Endodermal cell (in vitro differentiated cells): ENCODE measurements around the gene ELMO1. TPM values are rescaled to one million over a fixed set of nuclear protein-coding genes. Genes with fewer than 3 reads are reported as not detected.

ENCODE experiments used
- DNase-seq: peaks from one replicate; pipeline ENCODE4 v3.0.0-alpha.2; 2017
- H3K27ac ChIP-seq: 2 replicates; pipeline ENCODE4 v1.5.1; 2013; ENCODE audit warnings: mild to moderate bottlenecking, low read depth, low read length, moderate library complexity
- H3K27me3 ChIP-seq: 2 replicates; pipeline ENCODE4 v1.6.1; 2013; ENCODE audit warnings: mild to moderate bottlenecking, low read length, moderate library complexity; ENCODE audit not compliant: insufficient read depth, control insufficient read depth, poor library complexity, severe bottlenecking
- H3K36me3 ChIP-seq: 2 replicates; pipeline ENCODE4 v1.7.0; 2013; ENCODE audit warnings: mild to moderate bottlenecking, low read length, moderate library complexity; ENCODE audit not compliant: control insufficient read depth, insufficient read depth
- H3K4me1 ChIP-seq: one replicate; pipeline ENCODE4 v1.7.0; 2013; ENCODE audit warnings: low read length; ENCODE audit not compliant: control insufficient read depth, insufficient read depth
- H3K4me3 ChIP-seq: 2 replicates; pipeline ENCODE4 v1.5.1; 2013; ENCODE audit warnings: mild to moderate bottlenecking, low read length, moderate library complexity
- H3K9ac ChIP-seq: 2 replicates; pipeline ENCODE4 v1.6.1; 2013; ENCODE audit warnings: mild to moderate bottlenecking, low read length, moderate library complexity; ENCODE audit not compliant: poor library complexity, severe bottlenecking; ENCODE audit errors: extremely low read depth
- H3K9me3 ChIP-seq: 2 replicates; pipeline ENCODE4 v1.6.1; 2013; ENCODE audit warnings: mild to moderate bottlenecking, low read length, moderate library complexity; ENCODE audit not compliant: control insufficient read depth
- H3K27ac Mint-ChIP-seq: 2 replicates; pipeline ENCODE4 v1.8.0; 2020; ENCODE audit warnings: mixed read lengths
- H3K27me3 Mint-ChIP-seq: 2 replicates; pipeline ENCODE4 v1.8.0; 2021; ENCODE audit warnings: mild to moderate bottlenecking, mixed read lengths; ENCODE audit not compliant: insufficient read depth
- H3K36me3 Mint-ChIP-seq: 2 replicates; pipeline ENCODE4 v1.8.0; 2020; ENCODE audit warnings: low read depth, mixed read lengths
- H3K4me1 Mint-ChIP-seq: 2 replicates; pipeline ENCODE4 v1.8.0; 2020; ENCODE audit warnings: mixed read lengths
- H3K4me3 Mint-ChIP-seq: 2 replicates; pipeline ENCODE4 v1.8.0; 2020; ENCODE audit warnings: mild to moderate bottlenecking, moderate library complexity, mixed read lengths
- H3K9me3 Mint-ChIP-seq: 2 replicates; pipeline ENCODE4 v1.8.0; 2020; ENCODE audit warnings: mild to moderate bottlenecking, mixed read lengths
- WGBS, 2 experiments: methylation state at CpG; one replicate each; pipeline versions ENCODE4 v1.1.5 to v1.1.7; 2013; ENCODE audit warnings: missing lambda C conversion rate in 2 of 2, mixed read lengths in 1 of 2; ENCODE audit not compliant: insufficient coverage in 1 of 2, insufficient read length in 1 of 2; 5-methylcytosine and 5-hydroxymethylcytosine counted together
- total RNA-seq, 2 donors: library from RNA; stranded (reverse); fragmentation: NEBNext Ultra II Directional in 1 of 2; extraction: Animal tissue kit (Norgen Biotek cat#: 25700) in 1 of 2; gene quantifications; 2 replicates in 1 of 2; 3 replicates in 1 of 2; pipeline ENCODE4 v1.2.1, GENCODE V29; 2021
- TF ChIP-seq, protein P1 (sequence below): fragments of 200-600 bp; sonication (generic); conservative IDR thresholded peaks from 2 replicates; pipeline ENCODE4 v1.5.0; 2021; ENCODE audit warnings: antibody characterized with exemption, mild to moderate bottlenecking

ELMO1 gene
- total RNA-seq, 2 donors from 2014 or later: 120 to 131 TPM

DNA sequence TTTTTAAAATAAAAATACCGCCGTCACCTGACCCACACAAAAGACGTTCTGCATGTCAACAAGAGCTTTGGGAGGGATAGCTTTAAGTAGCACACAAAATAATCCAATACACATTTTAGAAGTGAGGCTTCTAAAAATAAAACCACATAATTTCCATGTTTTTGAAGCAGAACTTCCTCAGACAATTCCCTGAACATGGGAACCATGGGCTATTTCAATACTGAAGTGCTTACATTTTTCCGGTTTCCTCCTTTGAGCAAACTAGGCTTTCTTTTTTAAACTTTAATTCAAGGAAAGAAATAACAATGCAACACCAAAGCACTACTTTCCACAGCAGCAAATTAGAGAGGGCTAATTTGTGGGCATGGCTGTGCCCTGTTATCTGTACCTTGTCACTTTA, 59.9 kb downstream of the ELMO1 start:
- Mint-ChIP-seq H3K36me3 (peaks cover 10% of the 10 kb centered on the region), H3K4me3 (no peak overlapping the region), H3K9me3 (no peaks in the 10 kb centered on the region), H3K27me3 (no peaks in the 10 kb centered on the region), H3K4me1 (peaks cover 61% of the 10 kb centered on the region), H3K27ac (peak overlapping the region; percentile 76)
- Histone ChIP-seq H3K4me3 (no peak overlapping the region), H3K27me3 (no peaks in the 10 kb centered on the region), H3K36me3 (peaks cover 3% of the 10 kb centered on the region), H3K9me3 (no peaks in the 10 kb centered on the region), H3K4me1 (peaks cover 36% of the 10 kb centered on the region), H3K27ac (no peak overlapping the region), H3K9ac (no peak overlapping the region)
- TF ChIP-seq, protein P1, sequence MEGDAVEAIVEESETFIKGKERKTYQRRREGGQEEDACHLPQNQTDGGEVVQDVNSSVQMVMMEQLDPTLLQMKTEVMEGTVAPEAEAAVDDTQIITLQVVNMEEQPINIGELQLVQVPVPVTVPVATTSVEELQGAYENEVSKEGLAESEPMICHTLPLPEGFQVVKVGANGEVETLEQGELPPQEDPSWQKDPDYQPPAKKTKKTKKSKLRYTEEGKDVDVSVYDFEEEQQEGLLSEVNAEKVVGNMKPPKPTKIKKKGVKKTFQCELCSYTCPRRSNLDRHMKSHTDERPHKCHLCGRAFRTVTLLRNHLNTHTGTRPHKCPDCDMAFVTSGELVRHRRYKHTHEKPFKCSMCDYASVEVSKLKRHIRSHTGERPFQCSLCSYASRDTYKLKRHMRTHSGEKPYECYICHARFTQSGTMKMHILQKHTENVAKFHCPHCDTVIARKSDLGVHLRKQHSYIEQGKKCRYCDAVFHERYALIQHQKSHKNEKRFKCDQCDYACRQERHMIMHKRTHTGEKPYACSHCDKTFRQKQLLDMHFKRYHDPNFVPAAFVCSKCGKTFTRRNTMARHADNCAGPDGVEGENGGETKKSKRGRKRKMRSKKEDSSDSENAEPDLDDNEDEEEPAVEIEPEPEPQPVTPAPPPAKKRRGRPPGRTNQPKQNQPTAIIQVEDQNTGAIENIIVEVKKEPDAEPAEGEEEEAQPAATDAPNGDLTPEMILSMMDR: no peak
- WGBS, 2 experiments: 92 to 100% methylated on average over 1 to 4 of the region's 4 CpGs
- no peak for DNase-seq

DNA sequence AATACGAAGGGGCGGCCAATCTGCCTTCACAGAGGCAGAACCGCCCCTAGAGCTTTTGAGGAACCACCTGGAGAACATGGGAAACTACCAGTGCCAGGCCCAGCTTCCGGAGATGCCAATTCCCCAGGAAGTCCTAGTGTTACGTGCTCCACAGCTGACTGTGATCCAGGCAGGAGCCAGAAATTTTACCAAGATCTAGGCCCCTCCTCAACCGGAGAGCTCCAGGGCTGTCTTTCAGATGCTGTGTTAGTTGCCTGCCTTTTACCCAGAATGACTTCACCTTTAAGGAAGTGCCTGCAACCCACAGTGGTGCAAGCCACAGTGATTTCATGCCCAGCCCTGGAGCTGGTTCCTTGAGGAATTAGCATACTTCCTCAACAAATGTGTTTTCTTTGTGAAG, 62.9 kb downstream of the ELMO1 start:
- DNase-seq: no peak
- Histone ChIP-seq H3K27ac (no peak overlapping the region), H3K36me3 (peaks cover 12% of the 10 kb centered on the region), H3K27me3 (no peaks in the 10 kb centered on the region), H3K4me1 (peaks cover 24% of the 10 kb centered on the region), H3K9me3 (peaks cover 9% of the 10 kb centered on the region), H3K9ac (no peak overlapping the region), H3K4me3 (no peak overlapping the region)
- H3K27ac Mint-ChIP-seq: peak overlapping the region; percentile 33
- H3K4me1 Mint-ChIP-seq: peaks cover 57% of the 10 kb centered on the region
- H3K4me3 Mint-ChIP-seq: no peak overlapping the region
- peaks cover 14% of the 10 kb centered on the region for H3K36me3 Mint-ChIP-seq
- no peaks in the 10 kb centered on the region for H3K27me3 Mint-ChIP-seq
- WGBS, 2 experiments: 87 to 100% methylated on average over 4 to 6 of the region's 6 CpGs
- H3K9me3 Mint-ChIP-seq: no peaks in the 10 kb centered on the region
- TF ChIP-seq, protein P1: no peak

DNA sequence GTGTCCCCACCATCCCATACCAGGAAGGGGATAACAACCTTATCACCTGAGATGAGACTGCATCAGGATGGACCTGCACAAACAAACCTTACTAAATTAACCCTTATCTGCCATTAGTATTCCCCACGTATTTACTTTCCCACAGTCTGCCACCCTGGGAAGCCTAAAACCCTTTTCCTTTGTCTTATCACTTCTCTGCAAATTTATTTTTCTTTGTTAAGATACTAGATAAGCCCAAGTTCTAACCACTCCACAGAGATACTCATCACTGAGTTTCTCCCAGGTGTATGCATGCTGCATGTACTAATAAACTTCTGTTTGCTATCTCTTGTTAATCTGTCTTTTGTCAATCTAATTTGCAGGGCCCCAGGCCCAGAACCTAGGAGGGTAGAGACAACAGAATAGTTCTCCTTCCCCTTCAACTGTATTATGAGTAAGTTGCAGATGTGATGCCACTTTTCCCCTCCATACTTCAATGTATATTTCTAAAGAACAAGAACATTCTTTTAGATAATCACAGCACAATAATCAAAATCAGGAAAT, 66.0 kb downstream of the ELMO1 start:
- 16 to 38% methylated on average over 1 of the region's 1 CpG for WGBS, 2 experiments

More for the DNA sequence above, 66.0 kb downstream of the ELMO1 start:
- DNase-seq: peak; percentile 69
- H3K27ac Mint-ChIP-seq: peak overlapping the region; percentile 86
- H3K4me1 Mint-ChIP-seq: peaks cover 51% of the 10 kb centered on the region
- H3K9me3 ChIP-seq: peaks cover 30% of the 10 kb centered on the region
- peaks cover 24% of the 10 kb centered on the region for H3K9me3 Mint-ChIP-seq
- H3K4me1 ChIP-seq: peaks cover 18% of the 10 kb centered on the region
- H3K27me3 Mint-ChIP-seq: no peaks in the 10 kb centered on the region
- TF ChIP-seq, protein P1: no peak
- H3K4me3 Mint-ChIP-seq: no peak overlapping the region
- H3K36me3 Mint-ChIP-seq: peaks cover 46% of the 10 kb centered on the region
- H3K27me3 ChIP-seq: no peaks in the 10 kb centered on the region
- H3K4me3 ChIP-seq: no peak overlapping the region
- H3K27ac ChIP-seq: peak overlapping the region; percentile 39
- peaks cover 33% of the 10 kb centered on the region for H3K36me3 ChIP-seq
- H3K9ac ChIP-seq: peak overlapping the region; percentile 24
